PC-9 (cell line): ENCODE results near the gene CD164.

Experiments used
- CTCF ChIP-seq: fragments of 200-600 bp; sonication (generic); conservative IDR thresholded peaks from 2 replicates; pipeline ENCODE4 v1.6.1; 2017; ENCODE audit warnings: mixed run types, antibody characterized with exemption, mild to moderate bottlenecking, moderate library complexity
- EZH2 ChIP-seq: fragments of 200-600 bp; sonication (generic); IDR thresholded peaks from 2 replicates; pipeline ENCODE4 v1.8.0; 2017; ENCODE audit warnings: antibody characterized with exemption, low read depth

GRCh38 chr6:109396046-109396718 is 13.9 kb upstream of the CD164 start:
- no peak for TF ChIP-seq CTCF
- no peak for TF ChIP-seq EZH2
